GM18498 (cell line): ENCODE data around the gene DLEC1.
A peak's percentile ranks its signal among the peaks of the same experiment; 100 is the strongest.
"Not testable (repeated sequence)": the region's sequence is repeated elsewhere in the genome, so short reads cannot be mapped to it uniquely, and the experiment has no call there.

Source experiments
- ATAC-seq: cut with Tn5 transposase; IDR thresholded peaks from one replicate; pipeline ENCODE4 v1.9.1; 2021; ENCODE audit warnings: mild to moderate bottlenecking, moderate library complexity; ENCODE audit not compliant: unreplicated experiment

DLEC1 gene

DNA sequence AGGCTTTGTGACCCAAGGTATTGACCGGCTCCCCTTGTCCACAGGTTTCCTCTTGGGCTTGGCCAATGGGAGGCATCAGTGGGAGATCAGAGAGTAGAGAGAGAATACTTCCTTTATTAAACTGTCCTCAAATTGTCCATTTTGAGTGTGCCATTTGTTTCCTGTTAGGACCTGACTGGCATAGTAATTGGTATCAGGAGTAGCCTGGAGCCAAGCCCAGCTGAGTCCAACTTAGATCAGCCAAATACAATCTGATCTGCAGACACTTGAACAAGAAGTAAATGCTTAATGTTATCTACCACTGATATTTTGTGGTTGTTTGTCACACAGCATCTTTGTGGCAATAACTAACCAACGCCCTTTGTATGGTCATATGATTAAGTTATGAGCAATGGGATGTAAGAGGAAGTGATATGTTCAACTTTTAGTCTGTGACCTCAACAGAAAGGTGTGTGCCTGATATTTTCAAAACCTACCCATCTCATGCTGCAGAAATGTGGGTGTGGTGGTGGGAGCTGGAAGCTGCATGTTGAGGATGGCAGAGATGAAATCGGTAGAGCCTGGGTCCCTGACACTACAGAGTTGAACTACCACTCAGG is 112.8 kb downstream of the DLEC1 start:
- no peak for ATAC-seq

DNA sequence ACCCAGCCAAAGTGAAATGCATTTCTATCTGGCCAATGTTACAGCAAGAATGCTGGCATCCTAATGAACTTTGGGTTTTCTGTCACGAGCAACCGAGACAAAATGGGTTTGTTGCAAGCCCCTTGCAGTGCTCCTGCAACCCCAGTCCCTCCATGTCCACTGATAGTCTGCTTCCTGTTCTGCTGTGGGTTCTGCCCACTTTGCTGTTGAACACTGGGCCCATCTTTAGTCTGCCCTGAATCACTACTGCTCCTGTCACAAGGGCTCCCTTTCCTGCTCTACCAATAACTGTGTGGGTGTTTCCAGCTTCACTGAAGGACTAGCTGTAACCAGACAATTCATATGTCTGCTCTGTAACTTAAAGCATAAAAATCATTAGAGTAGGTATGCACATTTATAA is 113.6 kb downstream of the DLEC1 start:
- ATAC-seq, result no peak

DNA sequence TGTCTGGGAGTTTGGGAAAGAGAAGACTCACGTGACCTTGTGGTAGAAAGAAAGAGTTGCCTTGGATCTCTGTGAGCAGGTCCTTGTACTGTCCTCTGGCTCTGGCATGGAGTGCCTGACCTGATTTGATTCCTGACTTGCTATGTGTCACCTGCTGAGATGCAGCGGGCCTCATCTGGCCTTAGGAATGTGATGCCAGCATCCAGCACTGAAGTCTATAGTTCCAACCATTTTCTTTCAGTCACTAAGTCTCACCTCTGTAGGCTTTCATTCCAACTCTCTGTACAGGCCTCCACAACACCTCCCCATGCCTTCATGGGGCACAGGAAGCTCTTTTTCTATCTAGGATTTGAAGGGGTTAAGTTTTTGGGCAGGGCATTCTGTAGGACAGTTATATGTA is 114.2 kb downstream of the DLEC1 start:
- no peak for ATAC-seq

DNA sequence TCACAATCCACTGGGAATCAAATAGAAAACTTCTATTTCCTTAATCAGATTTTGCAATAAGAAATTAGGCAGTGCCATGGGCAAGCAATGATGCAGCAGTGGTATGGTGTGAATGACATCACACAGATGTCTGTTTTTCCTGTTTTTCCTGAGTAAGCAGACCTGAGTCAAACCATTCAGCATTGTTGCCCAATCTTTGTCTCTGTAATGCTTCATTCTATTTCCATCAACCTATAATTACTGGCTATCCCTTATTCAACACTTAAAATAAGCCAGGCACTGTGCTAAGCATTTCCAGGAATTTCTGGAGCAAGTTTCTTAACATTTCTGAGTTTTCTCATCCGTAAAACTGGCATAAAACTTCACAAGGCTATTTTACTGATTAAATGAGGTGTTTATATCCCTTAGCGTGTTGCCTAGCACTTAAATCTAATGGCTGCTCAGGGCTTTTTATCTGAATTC is 115.1 kb downstream of the DLEC1 start:
- no peak for ATAC-seq

DNA sequence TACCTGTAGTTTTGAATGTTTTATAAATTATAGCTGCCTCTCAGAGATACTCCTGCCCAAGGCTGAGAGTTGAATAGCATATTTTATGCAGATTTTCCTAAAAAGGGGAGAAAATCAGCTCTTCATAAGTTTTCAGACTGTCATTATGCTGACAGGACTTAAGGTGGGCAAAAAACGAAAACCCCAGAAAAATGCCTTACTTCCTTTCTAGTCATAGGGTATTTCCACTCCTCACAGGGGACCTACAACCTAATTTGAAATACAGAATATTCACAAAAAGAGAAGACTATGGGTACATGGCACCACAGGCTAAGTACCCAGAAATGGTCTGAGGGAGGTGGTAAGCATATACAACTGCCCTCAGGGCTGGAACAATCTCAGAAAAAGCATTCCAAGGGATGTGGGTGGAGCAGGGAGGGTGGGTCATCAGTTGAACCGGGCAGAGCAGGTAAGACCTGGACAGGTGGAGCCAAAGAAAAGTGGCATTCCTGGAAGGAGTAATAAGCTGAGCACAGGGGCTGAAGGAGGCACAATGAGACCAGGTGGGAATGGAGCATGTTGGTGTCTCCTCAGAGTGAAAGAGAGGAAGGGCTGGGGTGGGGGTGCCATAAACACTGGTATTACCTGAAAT is 115.7 kb downstream of the DLEC1 start:
- ATAC-seq, result no peak

DNA sequence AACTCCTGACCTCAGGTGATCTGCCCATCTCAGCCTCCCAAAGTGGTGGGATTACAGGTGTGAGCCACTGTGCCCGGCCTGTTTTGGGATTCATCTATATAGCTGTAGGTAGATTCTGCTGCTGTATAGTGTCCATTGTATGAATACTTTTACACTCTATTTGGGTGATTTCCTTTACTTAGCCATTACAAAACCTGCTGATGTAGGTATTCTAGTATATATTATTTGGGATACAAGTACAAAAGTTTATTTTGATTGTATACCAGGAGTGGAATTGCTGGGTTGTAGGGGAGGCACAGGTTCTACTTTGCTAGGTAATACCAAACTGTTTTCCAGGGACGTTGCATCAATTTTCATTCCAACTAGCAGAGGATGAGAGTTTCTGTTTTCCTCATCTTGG is 116.8 kb downstream of the DLEC1 start:
- no peak for ATAC-seq

DNA sequence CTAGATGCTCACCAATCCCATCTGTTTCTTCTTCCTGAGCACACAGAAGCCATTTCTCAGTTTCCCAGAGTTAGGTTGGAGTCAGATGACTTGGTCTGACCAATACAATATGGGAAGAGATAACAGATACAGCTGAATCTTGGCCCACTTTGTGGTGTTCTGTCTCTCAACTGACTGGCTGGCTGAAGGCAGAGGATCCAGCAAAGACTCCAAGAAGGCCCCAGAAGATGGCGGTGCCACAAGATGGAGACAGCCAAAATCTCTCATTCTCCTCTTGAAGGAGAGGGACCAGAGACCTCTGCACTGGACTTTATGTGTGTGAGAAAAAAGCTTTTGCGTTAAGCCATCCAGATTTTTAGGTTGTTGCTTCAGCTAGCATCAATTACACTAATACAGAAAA is 118.1 kb downstream of the DLEC1 start:
- ATAC-seq, result no peak

DNA sequence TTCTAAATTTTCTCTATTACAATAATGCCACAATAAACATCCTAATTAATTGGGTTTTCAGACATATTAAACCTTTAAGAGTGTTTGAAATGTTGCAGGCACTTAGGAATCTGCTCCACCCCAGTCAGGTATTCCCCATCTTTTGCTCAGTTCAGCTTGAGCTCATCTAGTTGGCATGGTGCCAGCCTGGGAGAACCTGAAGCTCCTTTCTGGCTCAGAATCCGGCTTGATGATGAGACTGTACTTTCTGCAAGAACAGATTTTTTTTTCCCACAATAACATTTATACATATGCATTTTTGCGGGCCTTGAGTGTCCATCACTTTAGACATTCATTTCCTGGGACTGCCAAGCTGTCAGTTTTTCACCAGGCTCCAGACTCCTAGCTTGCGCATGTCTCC is 118.6 kb downstream of the DLEC1 start:
- no peak for ATAC-seq

DNA sequence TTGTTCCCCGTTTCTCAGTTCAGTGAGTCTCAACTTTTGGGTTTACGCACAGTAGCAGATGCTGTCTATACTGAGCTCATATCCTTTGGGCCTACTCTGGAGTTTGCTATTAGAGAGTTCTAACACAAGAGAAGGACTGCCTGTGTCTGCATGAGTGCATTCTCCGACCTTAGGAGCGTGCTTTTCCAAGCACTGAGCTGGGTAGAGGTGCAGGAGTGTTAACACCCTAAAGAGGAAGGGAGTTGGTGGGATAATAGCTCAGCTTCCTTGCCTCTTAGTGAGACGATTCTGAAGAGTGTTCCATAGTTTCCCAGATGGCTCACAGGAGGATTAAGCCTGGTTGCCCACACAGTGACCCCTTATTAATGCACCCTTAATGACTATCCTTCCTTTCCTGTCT is 119.5 kb downstream of the DLEC1 start:
- no peak for ATAC-seq

DNA sequence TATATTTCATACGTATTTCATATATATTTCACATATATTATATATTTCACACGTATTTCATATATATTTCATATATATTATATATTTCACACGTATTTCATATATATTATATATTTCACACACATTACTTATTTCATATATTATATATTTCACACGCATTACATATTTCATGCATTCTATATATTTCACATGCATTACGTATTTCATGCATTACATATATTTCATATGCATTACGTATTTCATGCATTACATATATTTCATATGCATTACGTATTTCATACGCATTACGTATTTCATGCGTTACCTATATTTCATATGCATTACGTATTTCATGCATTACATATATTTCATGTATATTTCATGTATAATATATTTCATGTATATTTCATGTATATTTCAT is 121.7 kb downstream of the DLEC1 start:
- not testable (repeated sequence) for ATAC-seq

DNA sequence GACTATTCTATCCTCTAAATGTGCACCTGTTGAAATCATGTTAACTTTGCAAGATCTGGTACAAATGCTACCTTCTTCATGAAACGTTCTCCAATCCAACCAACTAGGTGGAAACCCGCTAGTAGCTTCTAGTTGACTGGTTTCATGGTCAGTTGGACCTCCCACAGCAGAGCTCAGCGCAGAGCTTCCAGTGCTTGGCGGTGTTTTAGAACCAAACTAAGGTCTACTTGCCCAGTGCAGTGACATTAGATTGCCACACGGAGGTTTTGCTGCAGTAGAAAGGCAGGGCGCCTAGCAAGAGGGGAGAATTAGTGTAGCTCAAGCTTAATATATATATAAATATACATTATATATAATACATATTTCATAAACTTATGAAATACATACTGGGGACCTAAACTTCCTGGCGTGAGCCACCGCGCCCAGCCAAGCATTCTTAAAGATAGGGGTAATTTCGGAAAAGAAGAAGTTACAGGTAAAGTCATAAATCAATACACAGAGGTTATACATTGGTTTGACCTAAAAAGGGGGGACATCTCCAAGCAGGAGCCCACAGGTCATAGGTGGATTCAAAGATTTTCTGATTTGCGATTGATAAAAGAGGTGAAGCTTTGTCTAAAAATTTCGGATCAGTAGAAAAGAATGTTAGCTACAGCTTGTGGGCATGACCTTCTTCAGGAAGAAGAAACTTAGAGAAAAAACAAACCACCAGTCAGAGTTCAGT is 124.3 kb downstream of the DLEC1 start:
- ATAC-seq, result no peak

DNA sequence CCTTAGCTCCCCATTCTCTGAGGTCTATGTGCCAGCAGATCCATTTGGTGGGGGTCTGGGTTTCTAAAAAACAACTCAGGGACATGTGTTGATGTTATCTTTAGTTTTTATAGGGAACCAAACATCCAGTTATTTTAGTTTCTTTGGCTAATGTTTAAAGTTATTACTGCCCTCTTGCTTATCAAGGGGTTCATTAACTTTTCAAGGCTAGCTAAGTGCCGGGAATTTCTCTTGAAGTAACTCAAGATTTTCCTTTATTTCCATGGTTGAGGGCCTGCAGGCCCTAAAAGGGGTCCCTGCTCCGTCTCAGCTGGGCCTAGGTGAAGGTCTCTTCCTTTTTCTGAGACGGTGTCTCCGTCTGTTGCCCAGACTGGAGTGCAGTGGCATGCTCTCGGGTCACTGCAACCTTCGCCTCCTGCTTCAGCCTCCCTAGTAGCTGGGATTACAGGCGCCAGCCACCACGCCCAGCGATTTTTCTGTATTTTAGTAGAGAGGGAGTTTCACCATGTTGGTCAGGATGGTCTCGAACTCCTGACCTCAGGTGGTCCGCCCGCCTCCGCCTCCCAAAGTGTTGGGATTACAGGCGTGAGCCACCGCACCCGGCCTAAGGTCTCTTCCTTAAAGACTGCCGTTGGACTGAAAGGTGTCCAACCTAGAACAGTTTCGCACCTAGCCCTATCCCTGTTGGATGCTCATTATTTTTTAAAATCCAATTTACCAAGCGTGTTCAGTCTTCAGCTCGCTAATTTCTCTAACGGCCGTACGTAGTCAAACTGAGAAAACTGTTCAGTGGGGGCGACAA is 125.0 kb downstream of the DLEC1 start:
- no peak for ATAC-seq

DNA sequence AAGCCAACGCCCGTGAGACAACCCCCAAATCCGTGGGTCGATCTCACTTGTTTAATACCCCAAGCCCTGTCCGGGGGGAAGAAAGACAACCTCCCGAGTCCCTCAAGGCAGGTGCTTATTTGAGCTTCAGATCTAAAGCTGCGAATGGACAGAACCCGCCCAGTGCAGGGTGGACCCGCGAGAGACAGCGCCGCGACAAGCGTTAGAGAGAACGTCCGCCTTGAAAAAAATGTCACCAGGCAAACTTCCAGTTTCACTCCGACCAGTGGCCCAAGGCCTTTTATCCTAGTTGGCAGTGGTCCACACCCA is 125.6 kb downstream of the DLEC1 start:
- ATAC-seq, result peak; percentile 25

DNA sequence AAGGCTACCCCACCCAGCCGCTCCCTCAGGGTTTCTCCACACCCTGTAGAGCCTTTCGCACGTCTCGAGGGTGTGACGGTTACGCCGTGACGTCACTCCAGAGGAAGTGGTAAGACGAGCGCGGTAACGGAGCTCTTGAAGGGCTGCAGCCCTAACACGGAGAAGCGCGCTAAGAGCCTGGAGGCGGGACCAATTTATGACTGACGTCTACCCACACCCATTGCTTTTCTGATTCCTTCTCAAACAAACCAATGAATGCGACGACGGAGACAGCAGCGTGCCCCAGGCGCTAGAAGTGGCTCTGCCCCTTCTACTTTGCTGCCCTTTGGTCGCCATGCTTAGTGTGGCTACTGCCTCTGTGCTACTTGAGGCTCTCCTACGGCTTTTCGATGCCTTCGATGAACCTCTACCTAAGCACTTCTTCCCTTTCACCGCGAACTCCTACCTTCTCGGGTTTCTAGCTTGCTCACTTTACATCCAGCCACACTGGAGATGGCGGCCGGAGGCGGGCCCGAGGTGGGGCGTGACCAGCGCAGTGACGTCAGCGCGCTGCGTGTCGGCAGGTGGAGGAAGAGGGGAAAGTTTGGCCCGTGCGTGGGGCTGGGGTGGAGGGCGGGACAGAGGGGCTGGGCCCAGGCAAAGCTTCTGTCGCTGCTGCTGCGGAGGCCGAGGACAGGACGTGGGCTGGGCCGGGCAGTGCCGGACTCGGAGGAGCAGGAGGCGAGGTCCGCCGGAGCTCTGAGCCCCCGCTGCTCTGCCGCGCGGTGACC is 126.1 kb downstream of the DLEC1 start, which contains the start of gene OXSR1:
OXSR1 (plus strand) TSS at position 586 of the 770 bp plus-strand sequence. CDS start 340 bp downstream, outside the sequence.
- peak; percentile 91 for ATAC-seq

DNA sequence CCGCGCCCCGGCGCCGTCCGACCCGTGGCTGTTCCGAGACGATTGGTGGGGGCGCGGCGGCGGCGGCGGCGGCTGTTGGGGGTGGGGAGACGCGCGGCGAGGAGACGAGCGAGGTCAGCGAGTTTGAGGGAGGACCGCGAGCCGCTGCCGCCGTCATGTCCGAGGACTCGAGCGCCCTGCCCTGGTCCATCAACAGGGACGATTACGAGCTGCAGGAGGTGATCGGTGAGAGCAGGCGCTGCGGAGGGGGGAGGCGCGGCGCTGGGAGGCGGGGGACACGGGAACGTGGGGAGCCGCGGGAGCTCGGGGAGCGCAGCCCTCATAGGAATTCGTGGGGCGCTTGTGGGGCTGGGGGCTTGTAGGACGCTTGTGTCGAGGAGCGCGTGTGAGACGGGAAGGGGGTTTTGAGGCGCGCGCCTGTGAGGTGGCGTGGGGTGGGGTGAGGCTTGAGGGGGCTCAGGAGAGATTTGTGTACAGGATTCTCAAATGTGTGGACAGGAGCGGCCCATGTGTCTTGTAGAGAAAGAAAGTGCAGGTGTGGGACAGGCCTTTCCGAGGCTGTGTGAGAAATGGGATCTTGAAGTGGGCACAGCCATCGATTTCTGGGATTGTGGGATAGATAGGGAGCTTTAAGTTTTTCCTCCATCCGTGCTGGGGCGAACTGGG is 126.8 kb downstream of the DLEC1 start:
- no peak for ATAC-seq

DNA sequence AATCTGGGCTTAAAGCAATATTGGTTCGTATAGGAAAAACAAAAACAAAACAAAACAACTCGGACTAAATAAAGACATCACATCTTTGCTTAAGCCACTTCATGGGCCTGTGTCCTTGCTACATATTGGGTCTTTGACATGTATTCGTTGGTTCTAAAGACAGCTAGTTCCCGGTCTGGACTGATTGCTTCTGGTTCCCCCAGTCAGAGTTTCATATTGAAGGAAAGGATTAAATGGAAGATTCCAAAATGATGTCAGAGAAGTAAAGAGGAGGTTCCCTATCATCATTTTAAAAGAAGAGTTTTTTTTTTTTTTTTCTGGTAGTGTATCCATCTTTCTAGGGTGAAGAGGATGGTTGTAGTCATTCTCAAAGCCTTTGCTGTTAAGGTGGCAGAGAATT is 128.6 kb downstream of the DLEC1 start:
- no peak for ATAC-seq

DNA sequence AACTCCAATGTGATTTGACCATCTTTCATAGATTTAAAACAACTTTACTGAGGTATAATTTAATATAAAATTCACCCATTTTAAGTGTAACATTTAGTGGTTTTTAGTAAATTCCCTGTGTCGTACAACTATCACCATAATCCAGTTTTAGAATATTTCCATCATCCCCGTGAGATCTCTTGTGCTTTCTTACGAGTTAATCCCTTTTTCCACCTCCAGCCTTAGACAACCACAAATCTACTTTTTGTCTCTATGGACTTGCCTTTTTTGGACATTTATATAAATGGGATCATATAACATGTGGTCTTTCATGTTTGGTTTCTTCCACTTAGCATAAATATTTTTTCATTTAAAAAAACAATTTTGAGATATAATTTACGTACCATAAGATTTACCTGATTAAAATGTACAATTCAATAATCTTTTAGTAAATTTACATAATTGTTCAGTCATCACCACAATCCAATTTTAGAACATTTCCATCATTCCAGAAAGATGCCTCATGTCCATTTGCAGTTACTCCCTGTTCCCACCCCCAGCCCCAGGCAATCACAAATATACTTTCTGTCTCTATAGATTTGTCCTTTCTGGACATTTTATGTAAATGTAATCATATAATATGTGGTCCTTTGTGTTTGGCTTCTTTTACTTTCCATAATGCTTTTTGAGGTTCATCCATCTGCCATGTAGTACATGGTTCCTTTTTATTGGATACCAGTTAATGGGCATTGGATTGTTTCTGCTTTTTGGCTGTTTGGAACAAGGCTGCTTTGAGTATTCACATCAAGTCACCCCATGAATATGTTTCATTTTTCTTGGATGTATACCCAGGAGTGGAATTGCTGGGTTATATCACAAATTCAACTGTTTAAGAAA is 129.4 kb downstream of the DLEC1 start:
- no peak for ATAC-seq

DNA sequence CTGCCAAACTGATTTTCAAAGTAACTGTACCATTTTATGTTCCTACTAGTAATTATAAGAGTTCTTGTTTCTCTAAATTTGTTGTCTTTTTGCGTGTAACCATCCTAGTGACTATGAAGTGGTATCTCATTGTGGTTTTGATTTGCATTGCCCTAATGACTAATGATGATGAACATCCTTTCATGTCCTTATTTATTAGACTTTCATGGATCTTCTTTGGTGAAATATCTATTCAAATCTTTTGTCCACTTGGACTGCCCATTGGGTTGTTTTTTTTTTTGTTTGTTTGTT is 130.0 kb downstream of the DLEC1 start:
- no peak for ATAC-seq

DNA sequence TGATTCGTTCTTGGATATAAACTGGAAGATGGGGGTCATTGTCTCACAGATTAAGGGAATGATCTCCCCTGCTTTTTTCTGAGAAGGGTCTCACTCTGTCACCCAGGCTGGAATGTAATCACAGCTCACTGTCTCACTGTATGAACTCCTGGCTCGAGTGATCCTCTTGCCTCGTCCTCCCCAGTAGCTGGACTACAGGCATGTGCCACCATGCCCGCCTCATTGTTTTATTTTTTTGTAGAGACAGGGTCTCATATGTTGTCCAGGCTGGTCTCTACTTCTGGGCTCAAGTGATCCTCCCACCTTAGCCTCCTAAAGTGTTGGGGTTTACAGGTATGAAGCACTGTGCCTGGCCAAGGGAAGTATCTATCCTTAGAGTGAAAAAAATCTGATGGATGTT is 131.7 kb downstream of the DLEC1 start:
- ATAC-seq, result no peak

DNA sequence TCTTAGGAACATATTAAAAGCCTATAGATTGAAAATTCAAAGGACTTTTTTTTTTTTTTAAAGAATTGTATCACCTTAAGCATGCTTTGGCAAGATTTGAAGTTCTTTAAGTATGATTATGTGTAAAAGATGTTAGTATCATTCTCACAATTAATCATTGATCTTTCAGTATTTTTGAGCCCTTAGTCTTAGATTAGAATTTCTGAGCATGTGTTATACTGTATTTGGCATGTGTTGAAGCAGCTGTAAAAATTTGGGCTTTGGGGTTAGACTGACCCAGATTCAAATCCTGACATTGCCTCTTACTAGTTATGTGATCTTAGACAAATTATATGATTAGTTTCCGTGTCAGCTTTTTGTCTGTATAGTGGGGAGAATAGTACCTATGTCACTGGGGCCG is 132.6 kb downstream of the DLEC1 start:
- no peak for ATAC-seq
